GM18499 (cell line): ENCODE data around the gene EBF4.
"Not testable (repeated sequence)": the region's sequence is repeated elsewhere in the genome, so short reads cannot be mapped to it uniquely, and the experiment has no call there.

Experiments used
- ATAC-seq: cut with Tn5 transposase; IDR thresholded peaks from one replicate; pipeline ENCODE4 v1.9.1; 2021; ENCODE audit warnings: moderate number of reproducible peaks; ENCODE audit not compliant: insufficient read depth, unreplicated experiment

Gene EBF4

GRCh38 chr20:2671977-2672376, 20.6 kb upstream of the EBF4 start:
- ATAC-seq: no peak

GRCh38 chr20:2672446-2672845, 20.1 kb upstream of the EBF4 start:
- no peak for ATAC-seq

- no peak for ATAC-seq
Observed at GRCh38 chr20:2673453-2673852, 19.1 kb upstream of the EBF4 start.

GRCh38 chr20:2680046-2680445, 12.5 kb upstream of the EBF4 start:
- ATAC-seq: no peak

GRCh38 chr20:2682040-2682439, 10.5 kb upstream of the EBF4 start:
- ATAC-seq: not testable (repeated sequence)

- not testable (repeated sequence) for ATAC-seq
Observed at GRCh38 chr20:2684817-2685216, 7.8 kb upstream of the EBF4 start.

GRCh38 chr20:2687514-2687913, 5.1 kb upstream of the EBF4 start:
- no peak for ATAC-seq

- no peak for ATAC-seq
Observed at GRCh38 chr20:2688041-2688591, 4.5 kb upstream of the EBF4 start.

GRCh38 chr20:2690213-2690612, 2.4 kb upstream of the EBF4 start:
- ATAC-seq: no peak

GRCh38 chr20:2690718-2691117, 1.9 kb upstream of the EBF4 start:
- no peak for ATAC-seq

- no peak for ATAC-seq
Observed at GRCh38 chr20:2691127-2691526, 1.5 kb upstream of the EBF4 start.

GRCh38 chr20:2691663-2692035, 931 bp upstream of the EBF4 start:
- ATAC-seq: no peak

GRCh38 chr20:2692886-2693285, 306 bp downstream of the EBF4 start:
- no peak for ATAC-seq

- ATAC-seq: no peak
Observed at GRCh38 chr20:2693286-2694007, 867 bp downstream of the EBF4 start.

GRCh38 chr20:2694008-2694471, 1.5 kb downstream of the EBF4 start:
- ATAC-seq: no peak

GRCh38 chr20:2694519-2694918, 1.9 kb downstream of the EBF4 start:
- ATAC-seq: no peak

GRCh38 chr20:2695206-2695983, 2.8 kb downstream of the EBF4 start:
- no peak for ATAC-seq

GRCh38 chr20:2695984-2696525, 3.5 kb downstream of the EBF4 start:
- not testable (repeated sequence) for ATAC-seq

GRCh38 chr20:2696646-2697045, 4.1 kb downstream of the EBF4 start:
- no peak for ATAC-seq

- ATAC-seq: no peak
Observed at GRCh38 chr20:2697768-2698167, 5.2 kb downstream of the EBF4 start.

- ATAC-seq: no peak
Observed at GRCh38 chr20:2698186-2698817, 5.7 kb downstream of the EBF4 start.
